Measurements from ENCODE around the gene LSM12. TPM values are rescaled to one million over a fixed set of nuclear protein-coding genes. Genes with fewer than 3 reads are reported as not detected.
"Not testable (repeated sequence)": the region's sequence is repeated elsewhere in the genome, so short reads cannot be mapped to it uniquely, and the experiment has no call there.

LSM12 gene
- total RNA-seq, 2 donors from 2014 or later, result 14.8 to 19.4 TPM

- H3K9me3 ChIP-seq, result no peaks in the 10 kb centered on the region
- peak; percentile 45 to 76 (median 64) for DNase-seq
- peak in 2 of 7 experiments; percentile 9 to 14 for TF ChIP-seq CTCF (IDR thresholded peaks at IDR 0.05)
- TF ChIP-seq POLR2A (IDR thresholded peaks at IDR 0.05), result no peak
- no peak overlapping the region for H3K4me3 ChIP-seq
- peaks cover 26% of the 10 kb centered on the region for H3K4me1 ChIP-seq
- ATAC-seq, result peak; percentile 80
- H3K27ac ChIP-seq, result peak overlapping the region; percentile 8 to 67 (median 37)
- intact Hi-C loops (cut with DNase I), result no loop called here
- WGBS, 2 donors, result 26 to 33% methylated on average over 3 of the region's 3 CpGs
- H3K36me3 ChIP-seq (replicated peaks in 1 of 2; ENCODE audit: insufficient read depth in 1 of 2, low read depth in 2 of 2), result peaks cover 0 to 9% of the 10 kb centered on the region in 2 donors
- no peaks in the 10 kb centered on the region for H3K27me3 ChIP-seq
Observed at GRCh38 chr17:44053125-44053872, 13.2 kb downstream of the LSM12 start.

GRCh38 chr17:44049294-44050060 lies 17.0 kb downstream of the LSM12 start:
- Histone ChIP-seq H3K36me3 (replicated peaks in 1 of 2; ENCODE audit: insufficient read depth in 1 of 2, low read depth in 2 of 2) (peaks cover 0 to 9% of the 10 kb centered on the region in 2 donors), H3K9me3 (no peaks in the 10 kb centered on the region), H3K4me3 (no peak overlapping the region), H3K27ac (no peak overlapping the region), H3K27me3 (no peaks in the 10 kb centered on the region), H3K4me1 (peaks cover 17% of the 10 kb centered on the region)
- ATAC-seq, result no peak
- DNase-seq, result no peak
- WGBS, 2 donors, result 94 to 95% methylated on average over 9 of the region's 9 CpGs
- intact Hi-C loops (cut with DNase I), result no loop called here
- no peak for TF ChIP-seq CTCF (IDR thresholded peaks at IDR 0.05)
- no peak for TF ChIP-seq POLR2A (IDR thresholded peaks at IDR 0.05)

GRCh38 chr17:44046893-44047292 lies 19.6 kb downstream of the LSM12 start:
- H3K27me3 ChIP-seq; H3K9me3 ChIP-seq; DNase-seq; intact Hi-C loops (cut with DNase I); H3K27ac ChIP-seq; H3K4me3 ChIP-seq; H3K36me3 ChIP-seq (replicated peaks in 1 of 2; ENCODE audit: insufficient read depth in 1 of 2, low read depth in 2 of 2); ATAC-seq; H3K4me1 ChIP-seq: not testable (repeated sequence)
- WGBS, 2 donors, result 97 to 99% methylated on average over 7 of the region's 7 CpGs

GRCh38 chr17:44045486-44045885 lies 21.0 kb downstream of the LSM12 start:
- H3K27me3 ChIP-seq, result no peaks in the 10 kb centered on the region
- H3K9me3 ChIP-seq, result no peaks in the 10 kb centered on the region
- no peak for DNase-seq
- H3K36me3 ChIP-seq (replicated peaks in 1 of 2; ENCODE audit: insufficient read depth in 1 of 2, low read depth in 2 of 2), result peaks cover 0 to 4% of the 10 kb centered on the region in 2 donors
- no peak overlapping the region for H3K27ac ChIP-seq
- intact Hi-C loops (cut with DNase I), result no loop called here
- H3K4me3 ChIP-seq, result no peak overlapping the region
- 95 to 98% methylated on average over 4 of the region's 4 CpGs for WGBS, 2 donors
- TF ChIP-seq POLR2A (IDR thresholded peaks at IDR 0.05), result no peak
- TF ChIP-seq CTCF (IDR thresholded peaks at IDR 0.05), result no peak
- ATAC-seq, result no peak
- peaks cover 15% of the 10 kb centered on the region for H3K4me1 ChIP-seq

- H3K4me3 ChIP-seq, result no peak overlapping the region
- intact Hi-C loops (cut with DNase I), result no loop called here
- H3K27ac ChIP-seq, result no peak overlapping the region
- WGBS, 2 donors, result 65 to 81% methylated on average over 1 of the region's 1 CpG
- H3K4me1 ChIP-seq, result peaks cover 20% of the 10 kb centered on the region
- ATAC-seq (no peak), DNase-seq (no peak)
- H3K9me3 ChIP-seq, result no peaks in the 10 kb centered on the region
- no peaks in the 10 kb centered on the region for H3K27me3 ChIP-seq
- no peak for TF ChIP-seq POLR2A (IDR thresholded peaks at IDR 0.05)
- TF ChIP-seq CTCF (IDR thresholded peaks at IDR 0.05), result no peak
- H3K36me3 ChIP-seq (replicated peaks in 1 of 2; ENCODE audit: insufficient read depth in 1 of 2, low read depth in 2 of 2), result no peaks in the 10 kb centered on the region
Observed at GRCh38 chr17:44044071-44044470, 22.4 kb downstream of the LSM12 start.
